OCI-M2 (cell line): Measurements from ENCODE around the gene C11orf52.

ENCODE experiments used
- DNase-seq: peaks from one replicate; lab custom pipeline; 2025; ENCODE audit not compliant: unreplicated experiment; lab: John Stamatoyannopoulos, UW

The C11orf52 gene

GRCh38 chr11:111937844-111938243, 19.1 kb downstream of the C11orf52 start:
- DNase-seq: no peak

- DNase-seq: peak; percentile 15
These were observed 20.0 kb downstream of the C11orf52 start for GRCh38 chr11:111938687-111939160.

GRCh38 chr11:111939836-111940604, 21.3 kb downstream of the C11orf52 start:
- no peak for DNase-seq

- no peak for DNase-seq
These were observed 23.2 kb downstream of the C11orf52 start for GRCh38 chr11:111941963-111942362.

- no peak for DNase-seq
These were observed 24.1 kb downstream of the C11orf52 start for GRCh38 chr11:111942829-111943228.

GRCh38 chr11:111944139-111944538, 25.4 kb downstream of the C11orf52 start:
- DNase-seq: no peak

GRCh38 chr11:111944651-111945051, 25.9 kb downstream of the C11orf52 start:
- no peak for DNase-seq

GRCh38 chr11:111945198-111945597, 26.5 kb downstream of the C11orf52 start:
- DNase-seq: no peak

GRCh38 chr11:111946499-111946898, 27.8 kb downstream of the C11orf52 start:
- DNase-seq: no peak

GRCh38 chr11:111947143-111947542, 28.4 kb downstream of the C11orf52 start:
- no peak for DNase-seq

GRCh38 chr11:111949519-111950426, 31.1 kb downstream of the C11orf52 start:
- no peak for DNase-seq

- DNase-seq: no peak
These were observed 32.9 kb downstream of the C11orf52 start for GRCh38 chr11:111951565-111951964.

GRCh38 chr11:111954154-111954553, 35.4 kb downstream of the C11orf52 start:
- DNase-seq: no peak

- DNase-seq: no peak
These were observed 39.1 kb downstream of the C11orf52 start for GRCh38 chr11:111957663-111958444.

- DNase-seq: no peak
These were observed 42.2 kb downstream of the C11orf52 start for GRCh38 chr11:111960916-111961315.

GRCh38 chr11:111961389-111962300, 42.9 kb downstream of the C11orf52 start:
- no peak for DNase-seq

GRCh38 chr11:111963931-111964340, 45.2 kb downstream of the C11orf52 start:
- DNase-seq: no peak

- DNase-seq: no peak
These were observed 48.0 kb downstream of the C11orf52 start for GRCh38 chr11:111966678-111967077.

- DNase-seq: no peak
These were observed 48.9 kb downstream of the C11orf52 start for GRCh38 chr11:111967649-111968048.

GRCh38 chr11:111969344-111969743, 50.6 kb downstream of the C11orf52 start:
- no peak for DNase-seq
